T1000 (cell line): ENCODE data around the gene GCSAM.

ENCODE experiments used
- DNase-seq: peaks from one replicate; lab custom pipeline; 2025; ENCODE audit warnings: mixed read lengths; lab: John Stamatoyannopoulos, UW

GCSAM gene

DNA sequence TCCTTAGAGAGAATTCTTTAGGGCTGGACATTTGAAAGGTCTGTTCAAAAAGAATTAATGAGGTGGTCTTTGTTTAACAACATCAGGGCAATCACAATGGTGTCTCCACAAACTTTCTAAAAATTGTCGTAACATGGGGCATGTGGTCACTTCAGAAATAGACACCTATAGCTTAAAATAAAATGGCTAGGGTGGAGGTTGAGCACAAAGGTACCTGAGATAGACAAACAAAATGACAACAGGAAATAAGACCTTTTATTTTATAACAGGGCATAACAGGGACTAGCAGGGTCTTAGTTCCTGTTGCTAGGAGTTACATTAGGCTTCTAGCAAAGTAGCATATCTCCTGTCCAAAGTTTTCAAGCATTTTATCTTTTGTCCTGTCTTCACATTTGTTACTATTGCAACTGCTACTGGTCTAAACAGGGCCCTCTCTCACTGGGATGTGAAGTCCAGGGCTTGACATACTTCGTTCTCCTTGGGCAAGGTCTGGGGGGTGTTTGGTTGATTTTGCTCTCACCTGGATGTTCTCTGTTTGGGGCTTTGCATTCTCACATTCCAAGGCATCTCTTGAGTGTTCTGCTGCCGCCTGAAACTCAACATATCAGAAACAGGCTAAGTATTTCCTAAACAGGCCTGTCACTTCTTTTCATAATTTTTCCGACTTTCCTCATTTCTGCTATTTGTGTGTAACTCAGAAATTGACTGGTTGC is 3.0 kb downstream of the GCSAM start:
- DNase-seq: no peak

DNA sequence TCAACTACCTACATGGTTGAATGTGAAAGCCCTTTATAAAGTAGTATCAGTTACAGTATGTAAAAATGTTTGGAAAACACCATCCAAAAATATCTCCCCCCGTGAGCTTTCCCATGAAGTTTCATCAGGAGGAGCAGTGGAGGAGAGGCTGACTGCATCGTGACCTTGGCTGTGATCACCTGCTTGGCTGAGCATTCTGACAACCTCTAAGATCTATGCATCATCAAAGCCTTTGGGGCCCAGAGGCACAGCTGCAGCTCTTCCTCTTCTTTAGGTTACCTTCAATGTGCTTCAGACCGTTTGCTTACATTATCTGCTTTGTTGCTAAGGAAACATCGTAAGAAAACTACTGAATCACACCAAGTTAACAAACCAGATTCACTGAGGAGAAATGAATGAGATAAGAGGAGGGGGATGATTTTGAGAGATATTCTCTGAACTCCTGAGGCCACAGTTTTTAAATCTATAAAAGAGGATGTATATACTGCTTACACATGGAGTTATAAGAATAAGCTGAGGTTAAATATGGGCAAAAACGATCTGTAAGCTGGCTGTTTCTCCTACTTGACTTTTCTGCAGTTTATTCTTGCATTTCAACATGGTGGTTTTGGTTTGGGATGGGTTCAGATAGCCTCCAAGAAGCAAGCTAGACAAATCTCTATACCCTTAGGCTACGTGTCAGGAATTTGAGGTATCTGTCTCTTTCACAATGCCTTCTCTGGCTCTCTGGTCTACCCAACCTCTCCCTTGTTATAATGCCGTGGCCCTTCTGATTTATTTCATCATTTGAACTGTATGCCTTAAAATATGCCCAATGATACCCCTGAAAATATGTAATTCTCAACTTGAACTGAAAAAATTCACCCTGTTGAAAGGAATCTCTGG is 4.0 kb downstream of the GCSAM start:
- DNase-seq: no peak

DNA sequence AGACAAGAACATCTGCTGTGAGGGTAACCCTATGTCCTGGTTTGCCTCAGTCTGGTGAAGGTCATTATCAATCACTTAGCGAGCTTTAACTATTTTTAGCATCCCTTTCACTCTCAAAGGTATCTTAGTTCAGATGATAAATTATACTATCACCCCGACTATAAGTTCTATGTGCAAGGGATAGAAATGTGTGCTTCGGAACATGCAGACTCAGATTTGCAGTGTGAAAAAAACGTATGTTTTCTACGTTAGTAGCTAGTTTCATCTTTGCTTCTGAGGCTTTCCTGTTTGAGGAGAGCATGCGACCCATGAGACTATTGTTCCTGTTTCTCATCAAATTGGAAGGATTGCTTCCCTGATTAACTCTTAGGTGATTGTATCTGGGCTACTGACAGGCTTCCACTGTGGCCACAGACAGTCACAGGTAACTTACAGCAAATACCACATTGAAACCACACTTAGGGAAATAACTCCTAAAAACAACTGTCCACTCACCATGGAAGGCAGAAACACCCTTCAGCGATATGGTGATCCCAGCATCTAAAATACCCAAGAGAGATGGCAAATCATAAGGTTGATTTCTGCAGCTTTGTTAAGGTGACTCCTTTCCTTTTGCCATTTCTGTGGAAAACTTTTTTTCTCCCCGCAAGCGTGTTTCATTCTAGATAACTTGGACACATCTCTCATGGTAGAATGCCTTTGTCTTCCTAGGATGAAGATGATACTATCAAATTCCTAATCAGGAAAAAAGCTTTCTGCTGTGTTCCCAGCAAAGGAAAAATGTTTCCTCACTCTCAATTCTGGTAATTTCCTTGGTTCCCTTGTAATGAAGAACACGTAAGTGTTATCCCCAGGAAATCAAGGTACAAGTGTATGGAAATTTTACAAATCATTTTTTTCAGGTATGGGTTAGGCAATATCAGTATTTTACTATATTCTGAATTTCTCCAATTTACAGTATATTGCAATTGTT is 5.2 kb downstream of the GCSAM start:
- DNase-seq: no peak

GRCh38 chr3:112126511-112126911 is 6.5 kb downstream of the GCSAM start:
- no peak for DNase-seq

DNA sequence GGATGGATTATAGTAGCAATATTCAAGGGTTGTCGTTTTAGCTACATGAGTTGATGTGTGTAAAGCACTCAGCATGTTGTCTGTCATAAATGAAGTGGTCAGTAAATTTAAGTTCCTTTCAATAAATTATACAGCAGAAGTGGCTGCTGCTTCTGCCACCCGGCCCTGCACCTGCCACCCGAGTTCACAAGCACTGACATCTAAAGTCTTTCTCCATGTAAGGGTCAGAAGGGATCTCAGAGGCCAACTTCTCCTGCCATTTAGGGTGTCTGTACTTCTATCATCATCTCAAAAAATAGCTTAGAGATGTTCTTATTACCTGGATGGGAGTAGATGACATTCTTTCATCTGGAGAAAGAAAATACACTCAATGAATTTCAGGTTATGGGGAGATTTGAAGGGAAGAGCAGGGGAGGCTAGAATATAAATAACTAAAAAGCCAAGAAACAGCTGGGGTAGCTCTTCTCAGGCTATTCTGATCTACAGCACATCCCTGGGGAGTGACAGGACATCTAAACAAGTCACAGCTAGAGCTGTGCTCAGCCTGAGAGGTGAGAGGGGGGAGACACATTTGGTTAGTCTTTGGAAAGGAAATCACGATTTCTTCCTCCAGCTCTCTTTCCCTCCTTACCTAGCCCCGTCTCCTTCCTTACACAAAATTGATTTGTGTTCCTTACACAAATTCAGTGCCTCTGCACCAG is 8.0 kb downstream of the GCSAM start:
- no peak for DNase-seq

DNA sequence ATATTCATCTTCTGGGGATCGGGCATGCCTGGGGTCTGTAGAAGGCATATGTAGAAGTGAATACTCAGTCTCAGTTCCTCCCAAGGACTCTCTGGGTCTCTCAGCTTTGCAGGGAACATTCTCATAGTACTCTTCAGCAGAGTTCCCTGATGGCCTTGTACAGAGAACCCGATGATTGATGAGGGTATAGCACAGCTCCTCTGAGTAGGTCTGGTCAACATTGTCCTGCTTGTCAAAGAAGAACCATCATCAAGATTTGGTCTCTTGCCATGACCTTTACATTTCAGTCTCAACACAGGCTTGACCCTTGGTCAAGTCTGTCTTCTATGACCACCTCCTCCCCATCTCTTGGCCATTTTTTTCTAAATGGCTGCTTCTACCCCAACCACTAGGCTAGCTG is 9.5 kb downstream of the GCSAM start:
- DNase-seq: no peak

DNA sequence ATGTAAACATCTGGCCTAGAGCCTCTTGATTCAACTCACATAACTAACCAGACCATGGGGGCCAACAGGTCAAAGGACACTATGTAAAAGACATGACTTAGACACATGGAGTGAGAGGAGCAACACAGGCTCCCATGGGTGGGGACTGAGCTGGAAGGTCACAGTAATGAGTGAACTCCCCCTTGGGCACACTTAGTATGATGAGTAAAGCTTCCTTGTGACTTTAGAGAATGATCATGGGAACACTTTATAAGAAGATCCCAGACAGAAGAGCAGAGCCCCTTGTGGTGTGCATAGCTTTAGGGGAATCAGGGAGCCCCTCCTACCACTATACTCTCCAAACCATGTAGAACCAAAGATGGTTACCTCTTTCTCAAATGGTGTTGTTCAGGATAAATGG is 10.2 kb downstream of the GCSAM start:
- DNase-seq: no peak

- no peak for DNase-seq
Observed at GRCh38 chr3:112121577-112122547, 11.2 kb downstream of the GCSAM start.

GRCh38 chr3:112119962-112120836 is 12.8 kb downstream of the GCSAM start:
- no peak for DNase-seq

GRCh38 chr3:112117841-112118571 is 15.0 kb downstream of the GCSAM start:
- DNase-seq: no peak

DNA sequence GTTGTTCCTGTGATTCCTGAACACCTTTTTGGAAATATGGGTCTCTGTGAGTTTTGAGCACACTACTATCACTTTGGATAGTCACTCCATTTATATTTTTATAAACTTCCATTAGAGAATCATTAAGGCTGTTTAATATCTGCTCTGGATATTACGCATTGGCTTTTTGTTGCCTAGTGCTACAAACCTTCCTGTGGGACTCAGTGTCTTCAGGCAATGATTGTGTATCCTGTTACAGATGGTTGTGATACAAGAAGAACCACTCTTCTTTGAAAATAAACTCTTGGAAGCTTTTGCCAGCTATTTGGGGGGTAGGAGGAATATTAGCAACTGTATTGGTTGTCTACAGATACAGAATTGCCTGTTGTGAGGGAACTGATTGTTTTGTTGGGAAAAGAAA is 15.6 kb downstream of the GCSAM start:
- DNase-seq: no peak

- no peak for DNase-seq
Observed at GRCh38 chr3:112116748-112117186, 16.3 kb downstream of the GCSAM start.

DNA sequence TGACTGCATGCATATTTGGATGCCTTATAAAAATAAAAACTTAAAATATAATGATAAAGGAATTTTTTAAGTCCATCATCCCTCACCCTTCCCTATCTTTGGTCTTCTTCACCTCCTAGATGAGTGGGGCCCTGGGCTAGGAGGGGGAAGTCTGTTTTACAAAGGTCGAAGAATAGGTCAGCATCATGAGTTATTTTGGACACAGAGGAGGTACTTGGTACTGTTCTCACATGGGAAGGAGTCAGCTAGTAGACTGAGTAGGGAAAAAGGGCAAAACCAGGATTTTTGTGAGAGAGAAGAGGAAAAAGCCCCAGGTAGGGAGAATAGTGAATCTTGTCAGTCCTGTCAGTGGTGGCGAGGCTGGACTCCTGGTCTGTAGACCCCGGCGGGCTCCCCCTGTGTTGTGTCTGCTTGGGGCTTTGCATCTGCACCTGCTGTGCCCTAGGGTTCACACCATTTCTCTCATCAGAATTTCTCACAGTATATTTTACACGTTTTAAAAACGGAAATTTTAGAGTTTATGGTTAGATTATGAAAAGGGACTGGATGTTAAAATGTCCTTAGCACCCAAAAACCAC is 17.2 kb downstream of the GCSAM start:
- DNase-seq: no peak

DNA sequence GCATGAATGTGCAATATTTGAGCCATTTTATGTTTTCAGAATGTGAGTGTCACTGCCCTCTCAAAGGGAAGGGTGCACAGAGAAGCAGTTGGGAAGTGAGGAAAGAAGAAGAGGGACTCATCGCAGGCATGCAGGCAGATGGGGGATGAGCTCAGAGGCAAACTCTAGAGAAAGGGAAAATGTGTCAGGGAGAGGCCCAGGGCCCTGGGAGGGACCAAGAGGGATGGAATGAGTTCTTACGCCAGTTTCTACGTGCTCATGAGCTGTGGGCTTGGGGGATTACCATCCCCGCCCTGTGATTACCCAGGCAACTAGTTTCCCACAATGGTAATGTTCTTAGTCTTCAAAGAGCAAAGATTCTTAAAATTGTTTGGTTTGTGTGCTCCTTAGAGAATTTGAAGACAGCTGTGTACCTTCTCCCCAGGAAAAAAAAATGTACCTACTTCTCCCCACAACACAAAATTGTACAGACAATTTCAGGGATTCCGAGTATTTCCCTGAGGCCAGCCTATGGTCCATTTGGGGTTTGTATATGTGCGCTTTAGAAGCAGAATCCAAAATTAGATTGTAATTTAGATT is 17.8 kb downstream of the GCSAM start:
- no peak for DNase-seq

DNA sequence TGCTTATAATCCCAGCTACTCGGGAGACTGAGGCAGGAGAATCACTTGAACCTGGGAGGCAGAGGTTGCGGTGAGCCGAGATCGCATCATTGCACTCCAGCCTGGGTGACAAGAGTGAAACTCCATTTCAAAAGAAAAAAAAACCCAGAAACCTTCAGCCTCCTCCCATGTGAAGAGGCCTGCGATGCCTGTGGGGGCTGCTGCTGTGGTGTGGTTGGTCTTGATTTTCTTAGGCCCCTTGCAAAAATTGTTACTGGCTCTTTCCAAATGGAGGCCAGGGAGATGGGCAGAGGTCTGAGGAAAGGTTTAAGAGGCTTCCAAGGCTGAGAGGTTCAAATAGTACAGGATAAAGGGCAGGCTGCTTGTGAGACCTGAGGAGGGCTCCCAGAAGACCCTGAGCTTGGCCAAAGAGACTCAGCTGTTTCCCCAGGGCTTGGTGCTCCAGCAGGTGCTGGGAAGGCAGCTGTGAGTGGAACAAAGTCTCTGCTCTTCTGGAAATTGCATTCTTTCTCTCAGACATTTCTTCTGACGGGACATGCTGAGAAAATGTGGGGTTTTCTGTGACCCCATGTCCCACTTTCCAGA is 18.4 kb downstream of the GCSAM start:
- DNase-seq: no peak

DNA sequence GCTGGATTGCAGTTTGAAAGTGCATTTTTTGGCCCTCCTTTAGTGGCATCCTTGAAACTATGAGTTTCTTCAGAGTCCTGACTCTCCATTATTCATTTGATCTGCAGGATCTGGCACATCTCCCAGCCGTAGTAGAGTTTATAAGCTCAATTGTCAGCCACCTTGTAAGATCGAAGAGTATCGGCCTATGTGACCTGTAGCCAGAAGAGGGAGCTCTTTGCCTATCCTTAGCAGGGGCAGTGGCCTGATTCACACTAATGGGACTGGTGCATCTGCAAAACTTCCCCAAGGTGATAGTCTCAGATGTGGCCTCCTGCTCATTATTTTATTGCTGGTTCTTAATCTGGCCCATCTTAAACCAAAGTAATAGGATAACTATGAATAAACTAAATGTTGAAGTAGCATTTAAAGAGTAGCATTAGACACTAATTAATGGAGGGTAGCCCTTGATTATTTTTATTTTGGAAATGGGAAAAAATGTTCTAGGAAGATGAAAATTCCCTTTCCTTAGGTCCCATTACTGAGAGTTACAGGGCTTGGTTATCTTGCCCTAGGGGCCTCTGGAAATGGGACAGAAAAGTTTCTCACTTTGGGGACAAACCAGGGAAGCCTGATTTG is 21.2 kb downstream of the GCSAM start:
- DNase-seq: no peak

DNA sequence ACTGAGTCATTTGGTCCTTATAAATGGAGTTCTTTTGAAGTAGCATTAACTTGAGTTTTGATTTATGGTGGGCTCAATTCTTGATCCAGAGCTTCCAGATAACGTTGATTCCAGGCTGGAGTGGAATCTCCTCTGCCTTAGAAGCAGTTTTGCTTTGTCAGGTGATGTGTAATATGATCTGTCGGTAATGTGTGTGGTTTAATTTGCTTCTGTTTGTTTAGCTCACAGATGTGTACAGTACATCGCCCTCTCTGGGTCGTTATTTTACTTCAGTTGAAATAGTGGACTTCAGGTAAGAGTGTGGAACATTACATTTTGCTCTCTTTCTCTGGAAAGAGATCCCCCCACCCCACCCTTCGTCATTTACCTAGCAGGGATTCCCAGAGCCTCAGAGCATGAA is 23.7 kb downstream of the GCSAM start:
- no peak for DNase-seq
